ELF-1 (cell line): ENCODE measurements around the gene RCCD1.
A peak's percentile ranks its signal among the peaks of the same experiment; 100 is the strongest.
"Not testable (repeated sequence)": the region's sequence is repeated elsewhere in the genome, so short reads cannot be mapped to it uniquely, and the experiment has no call there.

Source experiments
- DNase-seq: peaks from one replicate; pipeline ENCODE4 v3.0.0-alpha.2; 2016; ENCODE audit warnings: low read depth, low spot score

Gene RCCD1

GRCh38 chr15:90954712-90955623 is at the start of gene RCCD1:
Gene RCCD1 (plus strand): TSS chr15:90954884. CDS start chr15:90956735, 1,851 bp downstream.
- peak; percentile 96 for DNase-seq

- DNase-seq: no peak
Observed at GRCh38 chr15:90905306-90906180, 49.1 kb upstream of the RCCD1 start.

- DNase-seq: no peak
Observed at GRCh38 chr15:90906181-90906849, 48.4 kb upstream of the RCCD1 start.

GRCh38 chr15:90907051-90907660 is 47.5 kb upstream of the RCCD1 start:
- no peak for DNase-seq

- DNase-seq: no peak
Observed at GRCh38 chr15:90907838-90908507, 46.7 kb upstream of the RCCD1 start.

GRCh38 chr15:90909449-90909848 is 45.2 kb upstream of the RCCD1 start:
- DNase-seq: not testable (repeated sequence)

- DNase-seq: no peak
Observed at GRCh38 chr15:90909976-90910375, 44.7 kb upstream of the RCCD1 start.

- DNase-seq: no peak
Observed at GRCh38 chr15:90910441-90911301, 44.0 kb upstream of the RCCD1 start.

- DNase-seq: no peak
Observed at GRCh38 chr15:90911302-90911623, 43.4 kb upstream of the RCCD1 start.

- DNase-seq: no peak
Observed at GRCh38 chr15:90911906-90912769, 42.5 kb upstream of the RCCD1 start.

GRCh38 chr15:90912770-90913075 is 42.0 kb upstream of the RCCD1 start:
- no peak for DNase-seq

- no peak for DNase-seq
Observed at GRCh38 chr15:90913398-90913944, 41.2 kb upstream of the RCCD1 start.

GRCh38 chr15:90914305-90915080 is 40.2 kb upstream of the RCCD1 start:
- no peak for DNase-seq

- DNase-seq: no peak
Observed at GRCh38 chr15:90915216-90915807, 39.4 kb upstream of the RCCD1 start.

GRCh38 chr15:90915808-90916440 is 38.8 kb upstream of the RCCD1 start:
- no peak for DNase-seq

- DNase-seq: no peak
Observed at GRCh38 chr15:90916461-90916860, 38.2 kb upstream of the RCCD1 start.

GRCh38 chr15:90917569-90917968 is 37.1 kb upstream of the RCCD1 start:
- DNase-seq: no peak
